Stimulated activated CD8-positive, alpha-beta memory T cell treated with anti-CD3 and anti-CD28 coated beads, Interleukin-15, amount 100 ng/mL, for 24 hours (primary cell): ENCODE data around the gene NUP93.

Experiments used
- DNase-seq: peaks from one replicate; pipeline ENCODE4 v3.0.0-alpha.2; 2020; ENCODE audit warnings: low read depth

Gene NUP93

GRCh38 chr16:56729735-56730662 lies at the start of gene NUP93:
TSS of gene NUP93 (plus strand) at chr16:56730129. CDS start at chr16:56748248, 18,119 bp downstream.
- peak; percentile 62 for DNase-seq

DNA sequence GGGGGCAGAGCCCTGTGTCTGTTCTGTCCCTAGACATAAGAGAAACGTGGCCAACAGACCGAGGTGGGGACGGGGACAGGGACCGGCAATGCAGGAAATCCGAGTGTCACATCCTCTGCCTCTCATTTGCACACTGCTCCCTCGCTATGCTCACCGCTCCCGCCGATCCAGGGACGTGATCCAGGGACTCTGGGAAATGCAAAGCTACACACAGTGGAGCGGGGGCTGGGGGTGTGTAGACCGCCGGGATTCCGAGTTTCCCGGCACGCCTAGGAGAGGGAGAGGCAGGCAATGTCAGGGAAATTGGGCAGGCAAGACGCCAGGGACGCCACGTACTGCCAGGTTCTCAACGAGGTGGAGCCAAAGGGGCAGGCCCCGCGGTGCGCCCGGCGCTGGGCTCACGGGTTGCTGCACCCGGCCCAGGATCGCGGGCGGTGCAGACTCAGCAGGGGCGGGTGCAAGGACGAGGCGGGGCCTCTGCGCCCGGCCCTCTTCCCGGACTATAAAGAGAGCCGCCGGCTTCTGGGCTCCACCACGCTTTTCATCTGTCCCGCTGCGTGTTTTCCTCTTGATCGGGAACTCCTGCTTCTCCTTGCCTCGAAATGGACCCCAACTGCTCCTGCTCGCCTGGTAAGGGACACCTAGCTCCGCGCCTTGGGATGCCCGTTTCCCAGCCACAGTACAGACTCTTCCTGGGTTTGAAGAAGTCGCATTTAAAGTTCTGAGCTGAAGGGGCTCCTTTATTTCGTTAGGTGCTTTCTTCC lies 47.8 kb upstream of the NUP93 start, which contains the start of gene MT1X:
Gene MT1X, plus strand, starts transcription at position 532 of the 764 bp plus-strand sequence. Its CDS starts 71 bp downstream, at position 603.
- DNase-seq = peak; percentile 83

DNA sequence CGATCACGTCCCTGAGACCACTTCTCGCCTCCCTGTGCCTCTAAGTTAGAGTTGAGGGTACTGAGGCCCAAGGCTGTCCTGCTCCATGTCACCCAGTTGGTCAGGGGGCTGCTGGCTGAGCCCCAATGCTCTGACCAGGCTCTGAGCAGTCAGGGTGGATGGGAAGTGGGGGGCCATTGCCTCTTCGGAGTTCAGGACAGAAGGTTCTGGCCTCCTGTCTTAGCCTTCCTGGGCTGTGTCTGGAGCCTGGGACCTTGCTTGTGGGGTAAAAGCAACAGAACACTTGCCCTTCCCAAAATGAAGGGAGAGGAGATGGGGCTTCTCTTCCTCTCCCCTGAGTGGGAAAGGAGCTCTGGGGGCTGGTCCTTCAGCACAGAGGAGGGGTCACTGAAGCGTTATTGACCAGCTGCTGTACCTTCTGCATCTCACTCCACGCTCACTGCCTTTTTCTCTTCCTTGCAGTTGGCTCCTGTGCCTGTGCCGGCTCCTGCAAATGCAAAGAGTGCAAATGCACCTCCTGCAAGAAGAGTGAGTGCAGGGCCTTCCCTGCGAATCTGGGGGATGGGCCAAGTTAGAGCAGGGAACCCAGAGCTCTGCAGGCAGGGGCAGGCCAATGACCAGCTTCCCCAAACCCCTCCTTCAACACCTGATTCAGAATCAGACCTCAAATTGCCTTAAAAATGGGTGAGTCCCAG lies 47.1 kb upstream of the NUP93 start:
- DNase-seq = no peak

GRCh38 chr16:56683424-56684172 lies 46.3 kb upstream of the NUP93 start:
- DNase-seq = no peak

DNA sequence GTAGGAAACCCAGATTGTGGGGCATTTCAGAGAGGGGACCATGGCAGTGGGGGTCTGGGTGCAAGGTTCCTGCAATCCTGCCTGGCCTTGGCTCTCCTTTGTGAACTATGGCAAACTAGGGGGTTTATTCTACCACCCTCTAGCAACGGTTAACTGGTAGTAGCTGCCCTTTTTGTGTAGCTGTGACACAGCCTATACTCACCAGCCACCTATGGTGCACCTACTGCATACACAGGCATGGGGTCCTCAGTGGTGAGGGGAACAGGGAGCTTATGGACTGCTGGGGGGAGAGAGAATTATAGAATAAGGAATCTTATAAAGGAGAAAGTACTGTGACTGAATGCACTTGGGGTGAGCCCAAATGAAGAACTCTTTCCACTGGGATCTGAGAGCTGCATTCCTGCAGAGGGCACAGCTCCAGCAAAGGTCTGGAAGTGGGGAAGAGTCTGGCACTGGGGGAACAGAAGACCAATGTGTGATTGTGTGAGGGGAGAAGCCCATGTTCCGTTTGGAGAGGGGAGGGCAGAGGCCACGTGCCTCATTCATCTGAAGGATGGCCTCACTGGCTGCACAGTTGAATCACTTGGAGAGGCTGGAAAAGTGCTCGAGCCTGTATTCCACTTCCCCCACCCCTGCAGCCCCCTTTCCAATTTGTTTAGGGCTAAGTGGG lies 45.5 kb upstream of the NUP93 start:
- DNase-seq = no peak

DNA sequence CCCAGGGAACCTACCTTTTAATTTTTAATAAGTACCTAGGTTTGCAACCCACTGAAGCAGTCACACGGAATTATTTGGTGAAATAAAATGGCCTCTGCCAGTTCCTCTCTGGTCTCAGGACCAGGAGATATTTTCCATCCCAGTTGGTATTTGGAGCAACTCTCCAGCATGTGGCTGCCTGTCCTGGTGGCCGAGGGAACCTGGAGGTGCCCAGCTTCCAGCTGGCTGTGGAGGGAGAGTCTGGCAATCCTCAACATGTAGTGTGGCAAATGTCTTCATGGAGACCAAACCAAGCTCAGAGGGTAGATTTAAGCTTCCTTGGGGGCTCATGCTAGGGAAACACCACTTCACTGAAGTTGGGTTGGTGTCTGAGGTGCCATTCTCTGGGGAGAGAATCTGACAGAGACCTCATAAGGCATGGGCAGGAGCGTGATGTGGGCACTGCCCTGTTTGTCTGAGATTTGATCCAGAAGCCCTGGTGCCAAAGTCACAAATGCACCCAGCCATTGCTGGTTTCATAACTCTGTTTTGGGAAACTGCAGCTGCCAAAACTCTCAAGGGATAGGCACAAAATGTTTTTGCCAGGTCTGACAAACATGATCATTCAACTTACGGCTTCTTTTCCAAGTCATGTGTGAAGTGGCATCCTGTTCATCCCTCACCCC lies 44.9 kb upstream of the NUP93 start:
- no peak for DNase-seq

DNA sequence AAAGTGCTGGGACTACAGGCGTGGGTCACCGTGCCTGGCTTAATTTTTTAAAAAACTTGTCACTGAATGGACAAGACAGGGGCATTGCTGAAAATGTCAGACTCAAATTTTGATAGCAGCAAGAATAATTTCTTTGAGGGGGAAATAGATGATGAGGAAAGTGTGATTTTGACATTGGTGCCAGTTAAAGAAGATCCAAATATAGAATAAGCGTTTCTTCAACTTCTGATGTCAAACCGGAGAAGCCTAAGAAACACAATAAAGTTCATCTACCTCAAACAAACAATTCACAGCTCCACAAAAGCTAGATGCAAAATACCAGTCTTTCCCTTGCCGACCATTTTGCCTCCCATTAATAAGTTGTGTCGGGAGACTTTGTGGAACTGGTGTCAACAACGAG lies 43.2 kb upstream of the NUP93 start:
- no peak for DNase-seq

GRCh38 chr16:56688762-56689161 lies 41.2 kb upstream of the NUP93 start:
- no peak for DNase-seq

GRCh38 chr16:56689171-56689570 lies 40.8 kb upstream of the NUP93 start:
- DNase-seq = no peak

- no peak for DNase-seq
Observed at GRCh38 chr16:56690420-56691122, 39.4 kb upstream of the NUP93 start.

- no peak for DNase-seq
Observed at GRCh38 chr16:56691885-56692284, 38.0 kb upstream of the NUP93 start.

DNA sequence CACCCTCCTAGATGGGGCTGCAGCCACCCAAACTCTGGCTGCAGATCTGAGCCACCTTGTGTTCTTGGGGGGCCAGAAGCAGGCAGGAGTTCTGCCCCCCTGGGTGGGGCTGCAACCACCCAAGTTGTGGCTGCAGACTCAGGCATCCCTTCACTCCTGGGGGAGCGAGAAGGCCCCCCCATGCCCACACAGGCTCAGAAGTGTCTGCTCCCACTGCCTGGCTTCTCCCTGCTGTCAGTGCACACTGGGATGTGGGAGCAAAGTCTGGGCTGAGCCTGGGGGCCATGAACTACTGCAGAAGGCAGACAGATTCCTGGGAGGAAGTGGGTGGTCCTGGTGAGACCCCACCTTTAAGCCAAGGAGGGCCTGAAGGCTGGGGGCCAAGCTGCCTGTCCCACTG lies 34.7 kb upstream of the NUP93 start:
- no peak for DNase-seq

GRCh38 chr16:56697456-56698155 lies 32.3 kb upstream of the NUP93 start:
- DNase-seq = no peak

DNA sequence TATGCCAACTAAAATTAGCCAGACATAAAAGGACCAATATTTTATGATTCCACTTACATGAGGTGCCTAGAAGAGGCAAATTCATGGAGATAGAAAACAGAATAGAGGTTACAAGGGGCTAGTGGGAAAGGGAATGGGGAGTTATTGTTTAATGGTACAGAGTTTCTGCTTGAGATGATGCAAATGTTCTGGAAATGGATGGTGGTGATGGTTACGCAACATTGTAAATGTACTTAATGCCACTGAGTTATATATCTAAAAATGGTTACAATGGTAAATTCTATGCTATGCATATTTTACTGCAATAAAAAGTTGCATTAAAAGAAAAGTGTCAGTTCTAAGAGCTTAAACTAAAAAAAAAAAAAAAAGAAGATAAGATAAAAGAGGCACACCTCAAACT lies 29.7 kb upstream of the NUP93 start:
- no peak for DNase-seq

DNA sequence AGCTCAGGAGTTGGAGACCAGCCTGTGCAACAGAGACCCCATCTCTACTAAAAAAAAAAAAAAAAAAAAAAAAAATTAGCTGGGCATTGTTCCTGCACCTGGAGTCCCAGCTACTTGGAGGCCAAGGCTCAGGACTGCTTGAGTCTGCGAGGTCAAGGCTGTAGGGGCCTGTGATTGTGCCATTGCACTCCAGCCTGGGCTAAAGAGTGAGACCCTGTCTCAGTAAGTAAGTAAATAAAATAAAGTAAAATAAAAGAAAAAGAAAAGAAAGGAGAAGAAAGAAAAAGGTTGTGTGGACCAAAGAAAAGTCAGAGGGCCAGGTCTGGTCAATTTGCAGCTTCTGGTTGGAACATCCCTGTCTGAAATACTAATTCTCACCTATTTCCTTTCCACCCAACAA lies 29.3 kb upstream of the NUP93 start:
- no peak for DNase-seq

DNA sequence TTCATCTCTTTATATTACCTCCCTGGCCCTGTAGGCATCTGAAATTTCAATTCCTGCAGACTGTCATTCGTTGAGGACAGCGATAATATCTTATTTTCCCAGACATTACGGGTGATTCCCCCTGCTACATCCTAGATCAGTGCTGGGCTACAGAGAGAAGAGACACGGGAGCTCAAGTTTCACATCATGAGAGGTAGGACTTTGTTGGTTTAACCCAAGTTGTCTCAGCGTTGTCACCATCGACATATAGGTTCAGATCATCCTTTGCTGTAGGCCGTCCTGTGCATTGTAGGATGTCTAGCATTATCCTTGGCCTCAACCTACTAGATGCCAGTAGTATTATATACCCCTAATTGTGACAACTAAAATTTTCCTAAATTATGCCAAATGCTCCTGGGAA lies 28.4 kb upstream of the NUP93 start:
- DNase-seq = no peak

DNA sequence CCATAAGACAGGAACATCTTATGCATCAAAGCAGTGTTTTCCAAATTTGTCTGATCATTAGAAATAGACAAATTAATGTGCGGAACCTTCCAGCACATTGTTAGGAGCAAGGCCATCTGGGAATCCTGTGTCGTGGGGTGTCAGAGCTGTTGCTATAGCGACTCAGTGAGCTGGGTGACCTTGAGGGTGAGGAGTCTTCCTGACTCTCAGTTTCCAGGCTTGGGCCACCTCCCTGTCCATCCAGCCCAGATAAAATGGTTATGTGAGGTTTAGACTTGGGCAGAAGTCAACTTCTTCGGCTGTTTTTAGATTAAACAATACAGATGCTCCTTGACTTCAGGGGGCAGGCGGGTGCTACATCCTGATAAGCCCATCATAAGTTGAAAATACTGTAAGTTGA lies 27.1 kb upstream of the NUP93 start:
- DNase-seq = no peak

GRCh38 chr16:56708525-56709442 lies 21.1 kb upstream of the NUP93 start:
- DNase-seq = no peak
